HEK293 (cell line): Measurements from ENCODE around the gene ZXDC.

Source experiments
- CTCF ChIA-PET: fragments of 350-600 bp; formaldehyde crosslinking; extraction: SDS; loops from one replicate; lab custom pipeline; 2021; ENCODE audit warnings: antibody characterized with exemption; lab: Yijun Ruan, JAX
- POLR2A ChIA-PET: fragments of 300-600 bp; formaldehyde crosslinking; extraction: SDS; loops from one replicate; lab custom pipeline; 2020; ENCODE audit warnings: antibody characterized with exemption, inconsistent platforms; lab: Yijun Ruan, JAX
- H3K27ac ChIP-seq: fragments of 200-500 bp; sonication (Bioruptor generic); 2 replicates; pipeline ENCODE4 v1.5.1; 2014; ENCODE audit warnings: low read depth, low read length, control low read depth, inconsistent platforms; ENCODE audit errors: extremely low read depth
- H3K36me3 ChIP-seq, 2 experiments: fragments of 200-500 bp in 1 of 2; sonication (Bioruptor generic) in 1 of 2; 1 replicate in 1 of 2; 2 replicates in 1 of 2; pipeline ENCODE4 v1.5.1; 2014 to 2017; ENCODE audit warnings: inconsistent platforms in 2 of 2, low read length in 2 of 2; ENCODE audit not compliant: control insufficient read depth in 2 of 2, insufficient read depth in 1 of 2
- H3K4me1 ChIP-seq: fragments of 200-500 bp; sonication (Bioruptor generic); 2 replicates; pipeline ENCODE4 v1.5.1; 2014; ENCODE audit warnings: mild to moderate bottlenecking, low read length, inconsistent platforms; ENCODE audit not compliant: control insufficient read depth, insufficient read depth
- H3K4me3 ChIP-seq: 2 replicates; pipeline ENCODE4 v1.5.1; 2011; ENCODE audit warnings: low read depth, mild to moderate bottlenecking, control low read depth, low read length, moderate library complexity
- H3K9me3 ChIP-seq: fragments of 200-500 bp; sonication (Bioruptor generic); 2 replicates; pipeline ENCODE4 v1.5.1; 2014; ENCODE audit warnings: low read depth, low read length, inconsistent platforms; ENCODE audit not compliant: control insufficient read depth, insufficient read depth
- AEBP2 ChIP-seq: fragments of 450-650 bp; formaldehyde crosslinking; IDR thresholded peaks from 2 replicates; pipeline ENCODE4 v1.5.1; 2016; ENCODE audit warnings: missing biosample characterization, missing genetic modification characterization, borderline replicate concordance
- CTCF ChIP-seq: fragments of 450-650 bp; formaldehyde crosslinking; IDR thresholded peaks from 2 replicates; pipeline ENCODE4 v1.5.1; 2016; ENCODE audit warnings: missing biosample characterization, missing genetic modification characterization
- HOXA7 ChIP-seq: sonication (generic); formaldehyde crosslinking; IDR thresholded peaks from 2 replicates; pipeline ENCODE4 v1.8.1; 2022; ENCODE audit warnings: missing genetic modification reagents, borderline replicate concordance
- HOXD13 ChIP-seq: sonication (generic); formaldehyde crosslinking; IDR thresholded peaks from 2 replicates; pipeline ENCODE4 v1.8.0; 2022; ENCODE audit warnings: missing genetic modification reagents, borderline replicate concordance
- KLF8 ChIP-seq: fragments of 450-650 bp; formaldehyde crosslinking; IDR thresholded peaks from 2 replicates; pipeline ENCODE4 v1.5.1; 2016; ENCODE audit warnings: missing biosample characterization, missing genetic modification characterization
- MYNN ChIP-seq: fragments of 450-650 bp; formaldehyde crosslinking; IDR thresholded peaks from 2 replicates; pipeline ENCODE4 v1.5.1; 2016; ENCODE audit warnings: missing biosample characterization, missing genetic modification characterization, borderline replicate concordance
- ZBTB17 ChIP-seq: fragments of 450-650 bp; formaldehyde crosslinking; IDR thresholded peaks from 2 replicates; pipeline ENCODE4 v1.5.1; 2016; ENCODE audit warnings: missing biosample characterization, missing genetic modification characterization
- ZBTB20 ChIP-seq: fragments of 450-650 bp; formaldehyde crosslinking; IDR thresholded peaks from 2 replicates; pipeline ENCODE4 v1.5.1; 2016; ENCODE audit warnings: missing biosample characterization, missing genetic modification characterization
- ZBTB26 ChIP-seq: fragments of 450-650 bp; formaldehyde crosslinking; optimal IDR thresholded peaks from 2 replicates; pipeline ENCODE3; 2016; ENCODE audit warnings: missing biosample characterization, mild to moderate bottlenecking, missing genetic modification characterization
- ZNF121 ChIP-seq: fragments of 450-650 bp; formaldehyde crosslinking; IDR thresholded peaks from 2 replicates; pipeline ENCODE4 v1.5.1; 2016; ENCODE audit warnings: missing biosample characterization, missing genetic modification characterization
- ZNF155 ChIP-seq: fragments of 450-650 bp; formaldehyde crosslinking; IDR thresholded peaks from 2 replicates; pipeline ENCODE4 v1.5.1; 2016; ENCODE audit warnings: missing biosample characterization, missing genetic modification characterization
- ZNF157 ChIP-seq: fragments of 450-650 bp; formaldehyde crosslinking; IDR thresholded peaks from 2 replicates; pipeline ENCODE4 v1.5.1; 2016; ENCODE audit warnings: missing biosample characterization, missing genetic modification characterization
- ZNF175 ChIP-seq: fragments of 450-650 bp; formaldehyde crosslinking; IDR thresholded peaks from 2 replicates; pipeline ENCODE4 v1.5.1; 2016; ENCODE audit warnings: missing biosample characterization, missing genetic modification characterization
- ZNF221 ChIP-seq: fragments of 450-650 bp; formaldehyde crosslinking; IDR thresholded peaks from 2 replicates; pipeline ENCODE4 v1.5.1; 2017; ENCODE audit warnings: missing biosample characterization, missing genetic modification characterization, borderline replicate concordance
- ZNF26 ChIP-seq: fragments of 450-650 bp; formaldehyde crosslinking; IDR thresholded peaks from 2 replicates; pipeline ENCODE4 v1.5.1; 2016; ENCODE audit warnings: missing biosample characterization, missing genetic modification characterization
- ZNF324 ChIP-seq: fragments of 450-650 bp; formaldehyde crosslinking; IDR thresholded peaks from 2 replicates; pipeline ENCODE4 v1.5.1; 2016; ENCODE audit warnings: missing biosample characterization, missing genetic modification characterization
- ZNF335 ChIP-seq: fragments of 450-650 bp; formaldehyde crosslinking; conservative IDR thresholded peaks from 2 replicates; pipeline ENCODE4 v1.5.1; 2016; ENCODE audit warnings: missing biosample characterization, missing genetic modification characterization
- ZNF37A ChIP-seq: fragments of 450-650 bp; IDR thresholded peaks from 2 replicates; pipeline ENCODE4 v1.5.1; 2018; ENCODE audit warnings: missing biosample characterization, missing genetic modification characterization
- ZNF561 ChIP-seq: fragments of 450-650 bp; IDR thresholded peaks from 2 replicates; pipeline ENCODE4 v1.5.1; 2018; ENCODE audit warnings: missing biosample characterization, missing genetic modification characterization, borderline replicate concordance
- ZNF621 ChIP-seq: fragments of 450-650 bp; formaldehyde crosslinking; IDR thresholded peaks from 2 replicates; pipeline ENCODE4 v1.5.1; 2017; ENCODE audit warnings: missing biosample characterization, missing genetic modification characterization
- ZNF623 ChIP-seq: fragments of 450-650 bp; formaldehyde crosslinking; IDR thresholded peaks from 2 replicates; pipeline ENCODE4 v1.5.1; 2016; ENCODE audit warnings: missing biosample characterization, missing genetic modification characterization
- ZNF639 ChIP-seq: fragments of 450-650 bp; formaldehyde crosslinking; IDR thresholded peaks from 2 replicates; pipeline ENCODE4 v1.5.1; 2016; ENCODE audit warnings: missing biosample characterization, missing genetic modification characterization
- ZNF670 ChIP-seq: fragments of 450-650 bp; formaldehyde crosslinking; IDR thresholded peaks from 2 replicates; pipeline ENCODE4 v1.5.1; 2016; ENCODE audit warnings: missing biosample characterization, missing genetic modification characterization, low read depth
- ZNF791 ChIP-seq: fragments of 450-650 bp; formaldehyde crosslinking; IDR thresholded peaks from 2 replicates; pipeline ENCODE4 v1.5.1; 2016; ENCODE audit warnings: missing biosample characterization, missing genetic modification characterization
- ZNF843 ChIP-seq: fragments of 450-650 bp; formaldehyde crosslinking; IDR thresholded peaks from 2 replicates; pipeline ENCODE4 v1.5.1; 2016; ENCODE audit warnings: missing biosample characterization, missing genetic modification characterization

The ZXDC gene

GRCh38 chr3:126487151-126487771 is 11.6 kb upstream of the ZXDC start:
- TF ChIP-seq ZNF621 (tag by site-specific recombination) = no peak
- no peak for TF ChIP-seq ZNF843 (tag by site-specific recombination)
- no peak for TF ChIP-seq ZNF37A
- TF ChIP-seq ZNF324 (tag by site-specific recombination) = no peak
- no peak for TF ChIP-seq ZNF335
- no peak for TF ChIP-seq ZNF670 (tag by site-specific recombination)
- no peak for TF ChIP-seq ZNF175 (tag by site-specific recombination)
- TF ChIP-seq HOXD13 (CRISPR knock-in tag) = no peak
- no peak for TF ChIP-seq KLF8 (tag by site-specific recombination)
- TF ChIP-seq ZNF561 (tag by site-specific recombination) = no peak
- no peak for TF ChIP-seq CTCF
- TF ChIP-seq ZNF157 (tag by site-specific recombination) = no peak
- no peak for TF ChIP-seq ZBTB17
- no peak for TF ChIP-seq ZNF221 (tag by site-specific recombination)
- TF ChIP-seq ZNF26 (tag by site-specific recombination) = no peak
- no peak for TF ChIP-seq ZBTB20 (tag by site-specific recombination)
- TF ChIP-seq ZNF791 (tag by site-specific recombination) = no peak
- Histone ChIP-seq H3K4me1 (no peaks in the 10 kb centered on the region), H3K27ac (no peak overlapping the region), H3K4me3 (no peak overlapping the region), H3K9me3 (no peaks in the 10 kb centered on the region), H3K36me3 (no peaks in the 10 kb centered on the region)
- ChIA-PET CTCF (no interaction called here), POLR2A (no interaction called here)

GRCh38 chr3:126486360-126486847 is 10.7 kb upstream of the ZXDC start:
- H3K4me3 ChIP-seq = no peak overlapping the region
- H3K27ac ChIP-seq = no peak overlapping the region
- POLR2A ChIA-PET = no interaction called here
- H3K36me3 ChIP-seq = no peaks in the 10 kb centered on the region
- H3K4me1 ChIP-seq = no peaks in the 10 kb centered on the region
- no peaks in the 10 kb centered on the region for H3K9me3 ChIP-seq
- TF ChIP-seq MYNN (tag by site-specific recombination) = no peak
- CTCF ChIA-PET = no interaction called here

GRCh38 chr3:126485956-126486355 is 10.3 kb upstream of the ZXDC start:
- Histone ChIP-seq H3K4me3 (no peak overlapping the region), H3K4me1 (no peaks in the 10 kb centered on the region), H3K9me3 (no peaks in the 10 kb centered on the region), H3K27ac (no peak overlapping the region), H3K36me3 (no peaks in the 10 kb centered on the region)
- ChIA-PET POLR2A (no interaction called here), CTCF (interaction anchor here (0.6 kb wide), 1 partner anchor 30 kb away, joined by 4 read pairs; no protein-coding TSS in a partner anchor)
- TF ChIP-seq ZBTB26 (tag by site-specific recombination) = no peak
- no peak for TF ChIP-seq ZNF155 (tag by site-specific recombination)
- TF ChIP-seq HOXA7 = no peak
- no peak for TF ChIP-seq ZNF623 (tag by site-specific recombination)
- TF ChIP-seq ZNF121 = no peak
- no peak for TF ChIP-seq ZNF639 (tag by site-specific recombination)
- TF ChIP-seq AEBP2 (tag by site-specific recombination) = no peak
